Activated CD4-positive, alpha-beta T cell treated with anti-CD3 and anti-CD28 coated beads, Interleukin-2, Interleukin-4, amounts not matched to agents 100 ng/mL and 50 ng/mL, durations not matched to agents 16 hours and 8 hours (primary cell): ENCODE results near the gene TPPP3.
A peak's percentile ranks its signal among the peaks of the same experiment; 100 is the strongest.
"Not testable (repeated sequence)": the region's sequence is repeated elsewhere in the genome, so short reads cannot be mapped to it uniquely, and the experiment has no call there.

Source experiments
- DNase-seq: peaks from one replicate; pipeline ENCODE4 v3.0.0-alpha.2; 2020; ENCODE audit warnings: low spot score

The TPPP3 gene

GRCh38 chr16:67389911-67390815, 3.1 kb downstream of the TPPP3 start:
- no peak for DNase-seq

GRCh38 chr16:67388591-67388990, 4.7 kb downstream of the TPPP3 start:
- no peak for DNase-seq

GRCh38 chr16:67388191-67388590, 5.1 kb downstream of the TPPP3 start:
- no peak for DNase-seq

GRCh38 chr16:67387479-67388079, 5.7 kb downstream of the TPPP3 start:
- DNase-seq, result no peak

- no peak for DNase-seq
Measured at GRCh38 chr16:67386861-67387455, 6.3 kb downstream of the TPPP3 start.

GRCh38 chr16:67384778-67385510, 8.4 kb downstream of the TPPP3 start:
- DNase-seq, result no peak

- no peak for DNase-seq
Measured at GRCh38 chr16:67383284-67383683, 10.0 kb downstream of the TPPP3 start.

GRCh38 chr16:67378642-67379041, 14.7 kb downstream of the TPPP3 start:
- no peak for DNase-seq

- DNase-seq, result not testable (repeated sequence)
Measured at GRCh38 chr16:67376012-67376411, 17.3 kb downstream of the TPPP3 start.

- no peak for DNase-seq
Measured at GRCh38 chr16:67372664-67373063, 20.6 kb downstream of the TPPP3 start.

- no peak for DNase-seq
Measured at GRCh38 chr16:67370661-67371060, 22.6 kb downstream of the TPPP3 start.

GRCh38 chr16:67364600-67365235, 28.6 kb downstream of the TPPP3 start:
- DNase-seq, result no peak

- no peak for DNase-seq
Measured at GRCh38 chr16:67361038-67361437, 32.3 kb downstream of the TPPP3 start.

GRCh38 chr16:67359540-67360269, 33.6 kb downstream of the TPPP3 start:
- DNase-seq, result not testable (repeated sequence)

GRCh38 chr16:67357561-67357960, 35.7 kb downstream of the TPPP3 start:
- DNase-seq, result no peak

GRCh38 chr16:67356396-67356795, 36.9 kb downstream of the TPPP3 start:
- DNase-seq, result no peak

- DNase-seq, result not testable (repeated sequence)
Measured at GRCh38 chr16:67352463-67352862, 40.8 kb downstream of the TPPP3 start.

GRCh38 chr16:67350324-67350723, 43.0 kb downstream of the TPPP3 start:
- no peak for DNase-seq

- DNase-seq, result peak; percentile 27
Measured at GRCh38 chr16:67349172-67349571, 44.1 kb downstream of the TPPP3 start.

GRCh38 chr16:67346341-67346740, 47.0 kb downstream of the TPPP3 start:
- DNase-seq, result no peak

- DNase-seq, result no peak
Measured at GRCh38 chr16:67345401-67345800, 47.9 kb downstream of the TPPP3 start.
